SK-N-SH (cell line): ENCODE measurements around the gene SULF2. TPM values are rescaled to one million over a fixed set of nuclear protein-coding genes. Genes with fewer than 3 reads are reported as not detected.

ENCODE experiments used
- CTCF ChIA-PET: fragments of 300-600, 350-600 bp; formaldehyde crosslinking; extraction: SDS; loops from one replicate; lab custom pipeline; 2021; lab: Yijun Ruan, JAX
- POLR2A ChIA-PET: fragments of 350-600 bp; sonication (Branson Sonifier 250); formaldehyde crosslinking; extraction: SDS; loops from one replicate; lab custom pipeline; 2020; ENCODE audit warnings: antibody characterized with exemption, inconsistent platforms; lab: Yijun Ruan, JAX
- DNase-seq: peaks from one replicate; pipeline ENCODE4 v3.0.0; 2012
- H2AFZ ChIP-seq: fragments of 200-600 bp; sonication (generic); 2 replicates; pipeline ENCODE4 v1.8.1; 2016; ENCODE audit warnings: antibody characterized with exemption, mild to moderate bottlenecking, low read depth
- H3F3A ChIP-seq: fragments of 200-600 bp; sonication (generic); replicated peaks from 2 replicates; pipeline ENCODE3; 2016; ENCODE audit warnings: antibody characterized with exemption, mild to moderate bottlenecking; ENCODE audit not compliant: insufficient read depth
- H3K27ac ChIP-seq, 2 experiments: fragments of 200-500 bp in 1 of 2; fragments of 200-600 bp in 1 of 2; sonication (Bioruptor generic) in 1 of 2; sonication (generic), shearing (Covaris generic) in 1 of 2; 2 replicates each; pipeline versions ENCODE4 v1.5.1 to v1.6.1; 2014 to 2016; ENCODE audit warnings: low read depth in 2 of 2, inconsistent platforms in 1 of 2, low read length in 1 of 2, mild to moderate bottlenecking in 1 of 2, mixed read lengths in 1 of 2
- H3K27me3 ChIP-seq: fragments of 200-600 bp; sonication (generic), shearing (Covaris generic); 2 replicates; pipeline ENCODE4 v1.6.1; 2016; ENCODE audit warnings: mixed run types; ENCODE audit not compliant: insufficient read depth
- H3K36me3 ChIP-seq, 2 experiments: fragments of 200-500 bp in 1 of 2; fragments of 200-600 bp in 1 of 2; sonication (Bioruptor generic) in 1 of 2; sonication (generic) in 1 of 2; replicated peaks in 1 of 2; 2 replicates each; pipeline versions ENCODE3 to v1.5.1; 2014 to 2016; ENCODE audit warnings: low read length in 1 of 2, mild to moderate bottlenecking in 1 of 2; ENCODE audit not compliant: insufficient read depth in 2 of 2, control insufficient read depth in 1 of 2
- H3K4me1 ChIP-seq, 2 experiments: fragments of 200-500 bp in 1 of 2; fragments of 200-600 bp in 1 of 2; sonication (Bioruptor generic) in 1 of 2; sonication (generic), shearing (Covaris generic) in 1 of 2; 2 replicates each; pipeline versions ENCODE4 v1.5.1 to v1.6.1; 2014 to 2016; ENCODE audit warnings: low read depth in 1 of 2, low read length in 1 of 2, mixed run types in 1 of 2; ENCODE audit not compliant: insufficient read depth in 2 of 2, control insufficient read depth in 1 of 2
- H3K4me2 ChIP-seq: fragments of 200-600 bp; sonication (generic), shearing (Covaris generic); 2 replicates; pipeline ENCODE4 v1.6.1; 2017; ENCODE audit warnings: mixed run types
- H3K4me3 ChIP-seq, 2 experiments: fragments of 200-500 bp in 1 of 2; fragments of 200-600 bp in 1 of 2; sonication (Bioruptor generic) in 1 of 2; sonication (generic), shearing (Covaris generic) in 1 of 2; 2 replicates each; pipeline versions ENCODE4 v1.5.1 to v1.8.1; 2014 to 2016; ENCODE audit warnings: low read depth in 2 of 2, inconsistent platforms in 1 of 2, low read length in 1 of 2, mild to moderate bottlenecking in 1 of 2, mixed read lengths in 1 of 2, moderate library complexity in 1 of 2
- H3K79me2 ChIP-seq: fragments of 200-600 bp; sonication (generic); 2 replicates; pipeline ENCODE4 v1.8.1; 2017; ENCODE audit warnings: mild to moderate bottlenecking; ENCODE audit not compliant: insufficient read depth
- H3K9ac ChIP-seq: fragments of 200-600 bp; sonication (generic); 2 replicates; pipeline ENCODE4 v1.6.1; 2017; ENCODE audit warnings: mixed run types
- H3K9me2 ChIP-seq: fragments of 200-600 bp; sonication (generic); 2 replicates; pipeline ENCODE4 v1.6.1; 2017; ENCODE audit warnings: mixed run types
- H3K9me3 ChIP-seq: fragments of 200-600 bp; sonication (generic); 2 replicates; pipeline ENCODE4 v1.6.1; 2017; ENCODE audit warnings: mixed run types, mild to moderate bottlenecking, moderate library complexity
- H4K20me1 ChIP-seq: fragments of 200-600 bp; sonication (generic); 2 replicates; pipeline ENCODE4 v1.6.1; 2017; ENCODE audit warnings: mild to moderate bottlenecking, mixed run types; ENCODE audit not compliant: insufficient read depth
- CTCF ChIP-seq: fragments of 200-600 bp; sonication (generic); IDR thresholded peaks from 2 replicates; pipeline ENCODE4 v1.6.1; 2017; ENCODE audit warnings: antibody characterized with exemption, mild to moderate bottlenecking, moderate library complexity
- ELF1 ChIP-seq: IDR thresholded peaks from 2 replicates; pipeline ENCODE4 v1.4.0; 2012
- EP300 ChIP-seq, 2 experiments: IDR thresholded peaks; 2 replicates each; pipeline versions ENCODE4 v1.4.0 to v1.6.1; 2012; ENCODE audit warnings: borderline replicate concordance in 1 of 2, low read depth in 1 of 2, low read length in 1 of 2
- MAX ChIP-seq: IDR thresholded peaks from 2 replicates; pipeline ENCODE4 v1.4.0; 2012; ENCODE audit warnings: low read depth
- MXI1 ChIP-seq: IDR thresholded peaks from 2 replicates; pipeline ENCODE4 v1.6.1; 2012; ENCODE audit warnings: mild to moderate bottlenecking, low read depth, low read length, improper control_type of control experiment
- NFIC ChIP-seq: IDR thresholded peaks from 2 replicates; pipeline ENCODE4 v1.4.0; 2012; ENCODE audit warnings: borderline replicate concordance
- PBX3 ChIP-seq: IDR thresholded peaks from 2 replicates; pipeline ENCODE4; 2012
- RAD21 ChIP-seq: IDR thresholded peaks from 2 replicates; pipeline ENCODE4 v1.6.1; 2012; ENCODE audit warnings: mild to moderate bottlenecking, low read length
- RCOR1 ChIP-seq: fragments of 150-350 bp; IDR thresholded peaks from 2 replicates; pipeline ENCODE4 v1.6.1; 2017; ENCODE audit warnings: antibody characterized with exemption, low read length
- REST ChIP-seq: IDR thresholded peaks from 2 replicates; pipeline ENCODE4 v1.6.1; 2012; ENCODE audit warnings: mild to moderate bottlenecking, low read depth, low read length, moderate library complexity
- SMC3 ChIP-seq: IDR thresholded peaks from 2 replicates; pipeline ENCODE4 v1.6.1; 2012; ENCODE audit warnings: low read depth, low read length, improper control_type of control experiment
- TAF1 ChIP-seq: IDR thresholded peaks from 2 replicates; pipeline ENCODE4 v1.6.1; 2012; ENCODE audit warnings: low read depth, mild to moderate bottlenecking, low read length, moderate library complexity, borderline replicate concordance
- TEAD4 ChIP-seq: IDR thresholded peaks from 2 replicates; pipeline ENCODE4 v1.4.0; 2012; ENCODE audit warnings: mild to moderate bottlenecking, borderline replicate concordance; ENCODE audit not compliant: insufficient read depth
- USF1 ChIP-seq: IDR thresholded peaks from 2 replicates; pipeline ENCODE4 v1.4.0; 2012; ENCODE audit warnings: low read depth, borderline replicate concordance
- WGBS: methylation state at CpG from one replicate; pipeline ENCODE4 v1.1.6; 2017; ENCODE audit warnings: low lambda C conversion rate; 5-methylcytosine and 5-hydroxymethylcytosine counted together
- polyA plus RNA-seq, 3 experiments: library from polyadenylated mRNA; depleted of rRNA; stranded (reverse); fragments of >200 nt; gene quantifications; 2 replicates each; pipeline ENCODE4 v1.2.3, GENCODE V29; 2012

The SULF2 gene
- polyA plus RNA-seq, 1 of the 3 experiments (the other 2 are of a cell fraction), result 20.2 TPM

GRCh38 chr20:47677635-47678453 lies 107.4 kb downstream of the SULF2 start:
- H3K36me3 ChIP-seq, result peaks cover 0 to 3% of the 10 kb centered on the region in 2 experiments
- CTCF ChIA-PET, result interaction anchor here (0.5 to 24.9 kb wide), 55 partner anchors 8 to 958 kb away, joined by 3 to 437 read pairs (median 3); partner anchors contain the start of gene SULF2
- H3K9ac ChIP-seq, result no peak overlapping the region
- H3K27ac ChIP-seq, result no peak overlapping the region
- no peaks in the 10 kb centered on the region for H3K9me3 ChIP-seq
- POLR2A ChIA-PET, result no interaction called here
- no peaks in the 10 kb centered on the region for H3F3A ChIP-seq
- H3K79me2 ChIP-seq, result no peaks in the 10 kb centered on the region
- peaks cover 0 to 5% of the 10 kb centered on the region in 2 experiments; a peak in 1 of 4 replicates for H3K4me1 ChIP-seq
- no peaks in the 10 kb centered on the region for H3K9me2 ChIP-seq
- no peak overlapping the region for H3K4me2 ChIP-seq
- H4K20me1 ChIP-seq, result no peaks in the 10 kb centered on the region
- no peaks in the 10 kb centered on the region for H3K27me3 ChIP-seq
- WGBS, result 61% methylated on average over 9 of the region's 15 CpGs
- no peak overlapping the region for H2AFZ ChIP-seq
- no peak overlapping the region; a peak in 1 of 4 replicates for H3K4me3 ChIP-seq
- peak; percentile 83 for DNase-seq
- peak; percentile 57 for TF ChIP-seq CTCF
- no peak for TF ChIP-seq MAX
- no peak for TF ChIP-seq NFIC
- peak; percentile 81 for TF ChIP-seq SMC3
- TF ChIP-seq RAD21, result peak; percentile 84

- Histone ChIP-seq H4K20me1 (no peaks in the 10 kb centered on the region), H3K27me3 (no peaks in the 10 kb centered on the region), H3F3A (no peaks in the 10 kb centered on the region), H2AFZ (no peak overlapping the region), H3K9ac (no peak overlapping the region), H3K36me3 (peaks cover 0 to 5% of the 10 kb centered on the region in 2 experiments), H3K9me2 (no peaks in the 10 kb centered on the region), H3K4me2 (no peak overlapping the region), H3K9me3 (no peaks in the 10 kb centered on the region), H3K4me3 (no peak overlapping the region), H3K27ac (no peak overlapping the region), H3K4me1 (no peaks in the 10 kb centered on the region; a peak in 1 of 4 replicates), H3K79me2 (no peaks in the 10 kb centered on the region)
- ChIA-PET POLR2A (no interaction called here), CTCF (interaction anchor here (0.6 to 24.9 kb wide), 29 partner anchors 9 to 959 kb away, joined by 3 to 437 read pairs (median 3); partner anchors contain the start of gene SULF2)
- DNase-seq, result no peak
- WGBS, result 76% methylated on average over 12 of the region's 18 CpGs
- TF ChIP-seq EP300 (IDR thresholded peaks at IDR 0.05; ENCODE audit: borderline replicate concordance in 1 of 2, low read depth in 1 of 2, low read length in 1 of 2) (no peak), MAX (no peak), RCOR1 (no peak), PBX3 (no peak), TAF1 (no peak), ELF1 (no peak), USF1 (no peak), MXI1 (no peak), TEAD4 (no peak), REST (no peak)
These were observed 108.2 kb downstream of the SULF2 start for GRCh38 chr20:47676912-47677634.
